ENCODE results near the gene FRMD3.

FRMD3 gene

DNA sequence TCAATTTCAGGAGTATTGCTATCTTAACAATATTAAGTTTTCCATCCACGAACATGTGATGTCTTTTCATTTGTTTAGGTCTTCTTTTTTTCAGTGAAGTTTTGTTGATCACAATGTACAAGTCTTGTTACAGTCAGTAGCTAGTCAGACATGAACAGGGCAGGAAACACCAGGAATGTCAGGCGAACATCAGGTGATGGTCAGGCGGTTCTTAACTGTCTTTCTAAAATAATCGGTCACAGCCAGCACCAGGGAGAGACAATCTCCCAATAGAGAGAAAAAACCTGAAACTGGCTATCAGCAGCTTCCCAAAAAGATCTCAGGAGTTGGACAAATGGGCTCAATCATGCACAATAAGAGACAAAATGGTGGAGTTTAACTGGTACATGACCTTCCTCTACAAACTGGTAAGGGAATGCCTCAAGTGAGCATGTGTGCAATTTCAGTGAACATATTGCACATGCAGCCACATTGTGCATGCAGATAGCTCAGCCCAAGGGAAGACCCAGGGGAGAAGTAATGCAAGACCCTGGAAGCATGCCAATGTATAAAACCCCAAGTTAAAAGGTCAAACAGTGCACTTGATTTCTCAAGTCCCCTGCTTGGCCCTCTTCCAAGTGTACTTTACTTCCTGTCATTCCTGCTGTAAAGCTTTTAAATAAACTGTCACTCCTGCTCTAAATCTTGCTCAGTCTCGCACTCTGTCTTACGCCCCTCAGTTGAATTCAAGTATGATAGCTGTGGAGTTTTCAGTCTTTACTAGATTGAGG is 299.1 kb downstream of the FRMD3 start:
- H3K36me3 ChIP-seq (ENCODE audit: control insufficient read depth in 2 of 2, insufficient read depth in 2 of 2, low read length in 2 of 2): no peaks in the 10 kb centered on the region
- H3K9me3 ChIP-seq (ENCODE audit: control insufficient read depth in 2 of 2, low read length in 2 of 2): no peaks in the 10 kb centered on the region
- H3K4me3 ChIP-seq (ENCODE audit: low read length in 2 of 2): no peak overlapping the region
- peaks cover 0 to 8% of the 10 kb centered on the region in 2 donors for H3K4me1 ChIP-seq (ENCODE audit: control insufficient read depth in 2 of 2, insufficient read depth in 2 of 2, low read length in 2 of 2)
- H3K9ac ChIP-seq (ENCODE audit: low read depth in 1 of 2, low read length in 2 of 2): no peak overlapping the region
- H3K27ac ChIP-seq (ENCODE audit: low read depth in 2 of 2, low read length in 2 of 2): no peak overlapping the region
- no peaks in the 10 kb centered on the region for H3K27me3 ChIP-seq (ENCODE audit: control insufficient read depth in 2 of 2, insufficient read depth in 2 of 2, low read length in 2 of 2)

DNA sequence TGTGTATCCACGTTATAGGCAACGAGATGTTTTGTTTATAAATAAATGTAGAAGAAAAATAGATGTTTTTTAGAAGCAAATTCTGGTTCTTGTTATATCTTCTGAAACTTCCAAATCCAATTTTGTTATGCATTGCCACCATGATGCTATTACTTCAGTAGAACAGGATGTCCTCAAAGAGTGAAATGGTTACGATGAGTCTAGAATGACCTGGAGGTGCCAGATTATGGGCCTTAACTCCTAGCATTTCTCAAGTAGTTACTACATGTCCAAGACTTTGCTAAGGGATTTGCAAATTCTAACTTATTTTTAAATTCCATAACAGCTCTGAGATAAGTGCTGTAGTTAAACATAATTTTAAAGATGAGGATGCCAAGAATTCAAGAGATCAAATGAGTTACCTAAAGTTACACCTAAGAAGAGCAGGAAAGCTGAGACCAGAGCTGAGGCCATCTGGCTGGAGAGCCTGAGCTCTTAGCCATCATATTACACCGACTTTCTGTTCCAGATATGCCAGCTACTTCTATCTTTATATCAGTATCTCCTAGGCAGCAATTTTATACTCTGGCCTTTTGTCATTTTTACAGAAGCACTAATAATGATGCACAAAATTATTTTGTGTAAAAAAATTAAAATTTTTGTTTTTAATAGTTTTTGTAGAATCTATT is 302.0 kb downstream of the FRMD3 start:
- no peaks in the 10 kb centered on the region for H3K36me3 ChIP-seq (ENCODE audit: control insufficient read depth in 2 of 2, insufficient read depth in 2 of 2, low read length in 2 of 2)
- H3K9ac ChIP-seq (ENCODE audit: low read depth in 1 of 2, low read length in 2 of 2): no peak overlapping the region
- no peaks in the 10 kb centered on the region for H3K9me3 ChIP-seq (ENCODE audit: control insufficient read depth in 2 of 2, low read length in 2 of 2)
- H3K27ac ChIP-seq (ENCODE audit: low read depth in 2 of 2, low read length in 2 of 2): no peak overlapping the region
- H3K4me3 ChIP-seq (ENCODE audit: low read length in 2 of 2): no peak overlapping the region
- H3K4me1 ChIP-seq (ENCODE audit: control insufficient read depth in 2 of 2, insufficient read depth in 2 of 2, low read length in 2 of 2): peaks cover 0 to 8% of the 10 kb centered on the region in 2 donors
- H3K27me3 ChIP-seq (ENCODE audit: control insufficient read depth in 2 of 2, insufficient read depth in 2 of 2, low read length in 2 of 2): no peaks in the 10 kb centered on the region

DNA sequence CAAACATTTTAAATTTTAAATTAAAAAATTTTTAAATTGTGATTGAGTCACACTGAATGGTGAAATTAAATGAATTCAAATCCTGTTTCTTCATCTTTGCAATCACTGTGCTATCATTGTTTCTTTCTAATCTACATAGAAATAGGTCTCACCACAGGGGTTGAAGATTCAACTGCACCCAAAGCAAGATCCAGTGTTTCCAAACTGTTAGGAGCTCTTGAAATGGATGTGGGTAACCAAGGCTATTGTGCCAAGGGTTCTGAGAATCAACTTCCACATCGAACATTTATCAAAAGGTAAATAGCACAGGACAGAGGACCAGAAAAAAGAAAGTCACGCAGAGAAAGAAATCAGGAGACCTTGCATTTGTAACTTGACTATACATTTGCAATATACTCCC is 302.7 kb downstream of the FRMD3 start:
- H3K36me3 ChIP-seq (ENCODE audit: control insufficient read depth in 2 of 2, insufficient read depth in 2 of 2, low read length in 2 of 2): no peaks in the 10 kb centered on the region
- H3K4me1 ChIP-seq (ENCODE audit: control insufficient read depth in 2 of 2, insufficient read depth in 2 of 2, low read length in 2 of 2): peaks cover 0 to 8% of the 10 kb centered on the region in 2 donors
- no peak overlapping the region for H3K4me3 ChIP-seq (ENCODE audit: low read length in 2 of 2)
- no peaks in the 10 kb centered on the region for H3K9me3 ChIP-seq (ENCODE audit: control insufficient read depth in 2 of 2, low read length in 2 of 2)
- H3K27me3 ChIP-seq (ENCODE audit: control insufficient read depth in 2 of 2, insufficient read depth in 2 of 2, low read length in 2 of 2): no peaks in the 10 kb centered on the region
- no peak overlapping the region for H3K9ac ChIP-seq (ENCODE audit: low read depth in 1 of 2, low read length in 2 of 2)
- no peak overlapping the region for H3K27ac ChIP-seq (ENCODE audit: low read depth in 2 of 2, low read length in 2 of 2)

DNA sequence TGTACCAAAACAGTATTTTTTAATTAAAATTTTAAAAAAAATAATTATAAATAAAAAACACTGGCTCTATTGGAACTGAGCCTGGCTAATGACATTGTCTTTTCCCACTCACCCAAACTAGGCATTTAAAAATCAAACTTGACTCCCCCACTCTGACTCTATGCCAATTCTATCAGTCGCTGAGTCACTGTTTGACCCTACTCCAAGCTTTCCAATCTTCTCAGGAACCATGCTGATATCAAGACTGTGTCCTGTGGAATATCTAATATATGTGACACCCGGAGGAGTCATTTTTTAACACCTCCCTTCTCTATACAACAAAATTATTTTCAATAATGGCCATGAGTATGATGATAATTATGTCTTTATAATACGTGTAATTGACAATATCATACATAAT is 303.7 kb downstream of the FRMD3 start:
- H3K27ac ChIP-seq (ENCODE audit: low read depth in 2 of 2, low read length in 2 of 2): no peak overlapping the region
- H3K4me1 ChIP-seq (ENCODE audit: control insufficient read depth in 2 of 2, insufficient read depth in 2 of 2, low read length in 2 of 2): peaks cover 0 to 2% of the 10 kb centered on the region in 2 donors
- H3K9ac ChIP-seq (ENCODE audit: low read depth in 1 of 2, low read length in 2 of 2): no peak overlapping the region
- H3K36me3 ChIP-seq (ENCODE audit: control insufficient read depth in 2 of 2, insufficient read depth in 2 of 2, low read length in 2 of 2): no peaks in the 10 kb centered on the region
- H3K9me3 ChIP-seq (ENCODE audit: control insufficient read depth in 2 of 2, low read length in 2 of 2): no peaks in the 10 kb centered on the region
- H3K4me3 ChIP-seq (ENCODE audit: low read length in 2 of 2): no peak overlapping the region
- no peaks in the 10 kb centered on the region for H3K27me3 ChIP-seq (ENCODE audit: control insufficient read depth in 2 of 2, insufficient read depth in 2 of 2, low read length in 2 of 2)

DNA sequence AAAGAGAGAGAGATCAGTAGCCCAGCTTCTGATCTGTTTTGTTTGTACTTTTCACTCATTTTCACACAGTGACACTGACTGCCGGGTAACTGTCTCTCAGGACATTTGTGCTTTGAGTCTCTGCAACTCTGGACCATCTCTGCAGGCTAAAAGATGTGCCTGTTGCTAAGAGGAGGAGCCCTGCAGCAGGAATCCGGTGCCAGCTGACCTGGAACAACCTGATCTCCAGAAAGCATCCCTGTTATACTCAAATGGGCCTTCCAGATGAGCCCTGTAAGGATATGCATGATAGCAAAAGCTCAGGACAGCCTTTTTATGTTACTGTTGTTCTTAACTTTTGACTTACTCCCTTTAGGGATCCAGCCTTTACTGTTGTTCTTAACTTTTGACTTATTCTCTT is 304.6 kb downstream of the FRMD3 start:
- H3K36me3 ChIP-seq (ENCODE audit: control insufficient read depth in 2 of 2, insufficient read depth in 2 of 2, low read length in 2 of 2): no peaks in the 10 kb centered on the region
- H3K4me3 ChIP-seq (ENCODE audit: low read length in 2 of 2): no peak overlapping the region
- H3K27me3 ChIP-seq (ENCODE audit: control insufficient read depth in 2 of 2, insufficient read depth in 2 of 2, low read length in 2 of 2): no peaks in the 10 kb centered on the region
- no peaks in the 10 kb centered on the region for H3K4me1 ChIP-seq (ENCODE audit: control insufficient read depth in 2 of 2, insufficient read depth in 2 of 2, low read length in 2 of 2)
- H3K9me3 ChIP-seq (ENCODE audit: control insufficient read depth in 2 of 2, low read length in 2 of 2): no peaks in the 10 kb centered on the region
- no peak overlapping the region for H3K27ac ChIP-seq (ENCODE audit: low read depth in 2 of 2, low read length in 2 of 2)
- no peak overlapping the region for H3K9ac ChIP-seq (ENCODE audit: low read depth in 1 of 2, low read length in 2 of 2)

DNA sequence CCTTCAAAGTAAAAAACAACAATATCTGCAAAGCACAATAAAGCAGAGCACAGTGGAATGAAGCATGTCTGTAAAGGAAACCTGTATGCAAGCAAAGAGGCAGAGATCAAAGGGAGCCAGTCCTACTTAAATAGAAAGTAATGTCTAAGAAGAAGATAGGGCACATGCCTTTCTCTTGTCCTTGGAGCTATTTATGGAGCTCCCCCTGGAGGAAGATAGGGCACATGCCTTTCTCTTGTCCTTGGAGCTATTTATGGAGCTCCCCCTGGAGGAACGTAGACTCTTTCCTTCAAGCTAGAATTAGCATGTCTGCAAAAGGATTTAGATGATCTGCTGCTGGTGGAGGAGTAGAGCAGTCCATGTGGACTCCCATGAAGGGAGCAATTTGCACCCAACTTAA is 307.2 kb downstream of the FRMD3 start:
- Histone ChIP-seq H3K4me3 (ENCODE audit: low read length in 2 of 2) (no peak overlapping the region), H3K4me1 (ENCODE audit: control insufficient read depth in 2 of 2, insufficient read depth in 2 of 2, low read length in 2 of 2) (no peaks in the 10 kb centered on the region), H3K9ac (ENCODE audit: low read depth in 1 of 2, low read length in 2 of 2) (no peak overlapping the region), H3K27me3 (ENCODE audit: control insufficient read depth in 2 of 2, insufficient read depth in 2 of 2, low read length in 2 of 2) (no peaks in the 10 kb centered on the region), H3K27ac (ENCODE audit: low read depth in 2 of 2, low read length in 2 of 2) (no peak overlapping the region), H3K36me3 (ENCODE audit: control insufficient read depth in 2 of 2, insufficient read depth in 2 of 2, low read length in 2 of 2) (no peaks in the 10 kb centered on the region), H3K9me3 (ENCODE audit: control insufficient read depth in 2 of 2, low read length in 2 of 2) (no peaks in the 10 kb centered on the region)

DNA sequence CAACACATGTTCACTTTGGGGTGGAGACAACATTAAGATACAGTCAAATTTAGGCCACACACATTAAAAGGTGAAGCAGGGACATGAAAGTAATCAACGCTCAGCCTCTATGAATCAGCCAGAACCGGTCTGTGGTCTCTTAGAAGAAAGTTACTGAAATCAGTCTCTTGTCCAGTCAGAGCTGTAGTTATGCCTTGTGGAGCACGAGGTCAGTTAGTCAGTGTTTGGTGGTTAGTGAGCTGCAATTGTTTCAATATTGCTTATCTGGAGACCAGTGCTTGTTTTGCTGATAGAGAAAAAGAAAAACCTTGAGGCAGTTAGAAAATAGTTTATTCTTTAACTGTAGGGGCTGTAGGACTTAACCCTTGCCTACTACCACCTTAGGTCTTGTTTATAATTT is 317.5 kb downstream of the FRMD3 start:
- Histone ChIP-seq H3K36me3 (ENCODE audit: control insufficient read depth in 2 of 2, insufficient read depth in 2 of 2, low read length in 2 of 2) (no peaks in the 10 kb centered on the region), H3K4me3 (ENCODE audit: low read length in 2 of 2) (no peak overlapping the region), H3K4me1 (ENCODE audit: control insufficient read depth in 2 of 2, insufficient read depth in 2 of 2, low read length in 2 of 2) (peaks cover 4% of the 10 kb centered on the region in 2 donors), H3K27ac (ENCODE audit: low read depth in 2 of 2, low read length in 2 of 2) (no peak overlapping the region), H3K27me3 (ENCODE audit: control insufficient read depth in 2 of 2, insufficient read depth in 2 of 2, low read length in 2 of 2) (no peaks in the 10 kb centered on the region), H3K9me3 (ENCODE audit: control insufficient read depth in 2 of 2, low read length in 2 of 2) (no peaks in the 10 kb centered on the region), H3K9ac (ENCODE audit: low read depth in 1 of 2, low read length in 2 of 2) (no peak overlapping the region)

DNA sequence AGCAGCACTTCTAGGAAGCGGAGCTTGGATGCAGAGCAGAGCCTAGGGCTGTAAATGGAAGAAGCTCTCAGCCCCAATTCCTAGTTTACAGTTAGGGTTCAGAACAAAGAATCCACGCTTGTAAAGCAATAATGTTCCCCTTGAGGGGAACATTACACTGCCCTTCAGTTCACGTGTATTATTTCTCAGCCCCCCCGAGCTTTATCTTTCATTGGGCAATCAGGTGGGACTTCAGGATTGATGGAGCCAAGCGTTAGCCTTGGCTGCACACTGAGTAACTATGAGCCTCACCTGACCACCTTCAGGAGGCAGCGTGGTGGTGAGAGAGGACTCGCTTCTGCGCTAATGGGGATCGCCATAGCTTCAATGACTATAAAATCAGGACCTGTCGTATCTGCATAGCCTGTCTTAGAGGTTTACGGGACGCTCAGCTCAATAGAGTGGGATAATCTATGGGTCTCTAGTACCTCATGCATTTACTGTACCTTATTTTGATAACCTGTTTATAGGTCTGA is 318.2 kb downstream of the FRMD3 start:
- Histone ChIP-seq H3K4me1 (ENCODE audit: control insufficient read depth in 2 of 2, insufficient read depth in 2 of 2, low read length in 2 of 2) (peaks cover 4% of the 10 kb centered on the region in 2 donors), H3K36me3 (ENCODE audit: control insufficient read depth in 2 of 2, insufficient read depth in 2 of 2, low read length in 2 of 2) (no peaks in the 10 kb centered on the region), H3K27ac (ENCODE audit: low read depth in 2 of 2, low read length in 2 of 2) (peak overlapping the region in 1 of 2 donors; percentile 32), H3K9ac (ENCODE audit: low read depth in 1 of 2, low read length in 2 of 2) (peak overlapping the region; percentile 28 to 70), H3K27me3 (ENCODE audit: control insufficient read depth in 2 of 2, insufficient read depth in 2 of 2, low read length in 2 of 2) (no peaks in the 10 kb centered on the region), H3K4me3 (ENCODE audit: low read length in 2 of 2) (peak overlapping the region; percentile 74 to 86), H3K9me3 (ENCODE audit: control insufficient read depth in 2 of 2, low read length in 2 of 2) (no peaks in the 10 kb centered on the region)

DNA sequence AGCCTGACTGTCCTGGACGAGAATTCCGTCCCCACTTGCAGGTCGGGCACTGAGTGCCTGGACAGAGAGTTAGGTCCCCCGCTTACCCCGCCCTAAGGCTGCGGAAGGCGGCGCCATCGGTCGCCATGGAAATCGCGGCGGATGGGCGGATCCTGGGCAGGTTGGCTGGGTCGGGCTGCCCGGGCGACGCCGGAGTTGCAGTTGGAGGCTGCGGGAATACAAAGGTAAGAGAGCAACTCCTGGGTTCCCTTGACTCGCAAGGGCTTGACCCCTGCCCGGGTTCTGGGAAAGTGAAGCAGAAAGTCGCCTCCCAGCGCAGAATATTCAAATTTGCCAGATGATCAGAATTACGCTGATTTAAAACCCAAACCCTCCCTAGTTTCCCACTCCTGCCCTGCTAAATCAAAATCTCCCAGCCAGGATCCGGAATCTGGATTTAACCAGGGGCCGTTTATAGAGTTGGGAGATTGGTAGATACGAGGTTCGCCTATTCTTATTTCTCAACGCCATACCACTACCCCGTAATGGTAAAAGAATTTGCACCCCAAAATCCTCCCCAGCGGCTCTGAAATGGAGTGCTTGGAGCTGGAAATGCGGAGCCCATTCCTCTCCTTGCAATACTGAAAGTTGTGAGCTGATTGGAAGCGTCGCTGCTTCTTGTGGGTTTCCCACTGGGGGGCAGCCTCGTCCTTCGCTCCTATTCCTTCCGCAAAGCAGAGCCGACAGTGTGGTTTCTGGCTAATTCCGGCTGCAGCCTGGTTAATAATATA is 318.9 kb downstream of the FRMD3 start:
- Histone ChIP-seq H3K9me3 (ENCODE audit: control insufficient read depth in 2 of 2, low read length in 2 of 2) (no peaks in the 10 kb centered on the region), H3K27ac (ENCODE audit: low read depth in 2 of 2, low read length in 2 of 2) (peak overlapping the region; percentile 32 to 49), H3K4me3 (ENCODE audit: low read length in 2 of 2) (peak overlapping the region; percentile 74 to 86), H3K4me1 (ENCODE audit: control insufficient read depth in 2 of 2, insufficient read depth in 2 of 2, low read length in 2 of 2) (peaks cover 4% of the 10 kb centered on the region in 2 donors), H3K9ac (ENCODE audit: low read depth in 1 of 2, low read length in 2 of 2) (peak overlapping the region; percentile 70), H3K27me3 (ENCODE audit: control insufficient read depth in 2 of 2, insufficient read depth in 2 of 2, low read length in 2 of 2) (no peaks in the 10 kb centered on the region), H3K36me3 (ENCODE audit: control insufficient read depth in 2 of 2, insufficient read depth in 2 of 2, low read length in 2 of 2) (no peaks in the 10 kb centered on the region)

Data from mucosa of rectum (tissue), 2 donors.